Measurements from ENCODE around the gene IQCF6. TPM values are rescaled to one million over a fixed set of nuclear protein-coding genes. Genes with fewer than 3 reads are reported as not detected.

IQCF6 gene
- total and polyA plus RNA-seq, 2 donors (not counting 3 experiments of a cell fraction or from before 2014, with no cell fraction given): not detected

DNA sequence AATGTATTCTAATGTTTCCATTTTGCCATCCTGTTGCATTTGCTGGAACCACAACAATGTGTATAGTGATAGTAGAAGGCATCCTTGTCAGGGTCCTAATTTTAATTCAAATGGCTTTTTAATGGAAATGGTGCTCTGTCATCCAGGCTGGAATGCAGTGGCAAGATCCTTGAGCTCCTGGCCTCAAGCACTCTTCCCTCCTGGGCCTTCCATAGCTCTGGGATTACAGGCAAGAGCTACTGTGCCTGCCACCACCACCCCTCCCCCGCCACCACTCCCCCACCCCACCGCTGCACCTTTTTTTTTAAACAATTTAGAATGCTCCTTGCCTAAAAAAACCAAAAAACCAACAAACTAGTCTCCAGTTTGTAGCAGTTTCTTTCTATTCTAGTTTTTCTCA lies 15.2 kb upstream of the IQCF6 start:
- no peaks in the 10 kb centered on the region for H3K36me3 ChIP-seq (ENCODE audit: control insufficient read depth in 2 of 2, extremely low read depth in 1 of 2, insufficient read depth in 2 of 2, low read length in 2 of 2)
- no peak overlapping the region for H3K9ac ChIP-seq (replicated peaks; ENCODE audit: extremely low read depth, insufficient read depth, low read length)
- no peak overlapping the region for H2AFZ ChIP-seq (ENCODE audit: low read depth, low read length)
- CTCF ChIA-PET: no interaction called here
- DNase-seq (ENCODE audit: low read depth, low spot score) (no peak), FAIRE-seq (no peak)
- no TSS peak for BruUV-seq (replicated peaks)
- dilution Hi-C loops (cut with MboI; ENCODE audit: extremely low pct_ligation_motif_present, low sequenced_read_pairs) (no loop called here), intact Hi-C loops (cut with micrococcal nuclease) (no loop called here)
- no peaks in the 10 kb centered on the region for H3K9me1 ChIP-seq (replicated peaks; ENCODE audit: control insufficient read depth, extremely low read depth, insufficient read depth, low read length)
- no peak overlapping the region for H3K27ac ChIP-seq (ENCODE audit: insufficient read depth, low read depth, low read length)
- no peaks in the 10 kb centered on the region for H4K20me1 ChIP-seq (replicated peaks; ENCODE audit: control insufficient read depth, extremely low read depth, insufficient read depth, low read length)
- no peaks in the 10 kb centered on the region for H3K4me1 ChIP-seq (ENCODE audit: control insufficient read depth, extremely low read depth, insufficient read depth, low read length)
- POLR2A ChIA-PET: no interaction called here
- peaks cover 14 to 24% of the 10 kb centered on the region in 2 experiments for H3K27me3 ChIP-seq (ENCODE audit: control insufficient read depth in 2 of 2, insufficient read depth in 2 of 2, low read length in 2 of 2)
- no peak for TF ChIP-seq POLR2AphosphoS5 (IDR thresholded peaks at IDR 0.05; ENCODE audit: insufficient read depth, low read depth, low read length)
- no peak for TF ChIP-seq JUN (IDR thresholded peaks at IDR 0.05; ENCODE audit: borderline replicate concordance, insufficient read depth, insufficient read length, low read depth)
- TF ChIP-seq, protein P1, sequence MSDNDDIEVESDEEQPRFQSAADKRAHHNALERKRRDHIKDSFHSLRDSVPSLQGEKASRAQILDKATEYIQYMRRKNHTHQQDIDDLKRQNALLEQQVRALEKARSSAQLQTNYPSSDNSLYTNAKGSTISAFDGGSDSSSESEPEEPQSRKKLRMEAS (IDR thresholded peaks at IDR 0.05; ENCODE audit: insufficient read depth, insufficient read length): no peak
- no peaks in the 10 kb centered on the region for H3K79me2 ChIP-seq (ENCODE audit: control insufficient read depth, insufficient read depth, low read length)
- no peak overlapping the region for H3K4me3 ChIP-seq (replicated peaks in 1 of 3; ENCODE audit: insufficient read depth in 1 of 3, low read depth in 1 of 3, low read length in 3 of 3)
- H3K9me3 ChIP-seq (replicated peaks; ENCODE audit: control insufficient read depth, insufficient read depth, low read length): no peaks in the 10 kb centered on the region
- H3K4me2 ChIP-seq (ENCODE audit: insufficient read depth, low read length): no peak overlapping the region

DNA sequence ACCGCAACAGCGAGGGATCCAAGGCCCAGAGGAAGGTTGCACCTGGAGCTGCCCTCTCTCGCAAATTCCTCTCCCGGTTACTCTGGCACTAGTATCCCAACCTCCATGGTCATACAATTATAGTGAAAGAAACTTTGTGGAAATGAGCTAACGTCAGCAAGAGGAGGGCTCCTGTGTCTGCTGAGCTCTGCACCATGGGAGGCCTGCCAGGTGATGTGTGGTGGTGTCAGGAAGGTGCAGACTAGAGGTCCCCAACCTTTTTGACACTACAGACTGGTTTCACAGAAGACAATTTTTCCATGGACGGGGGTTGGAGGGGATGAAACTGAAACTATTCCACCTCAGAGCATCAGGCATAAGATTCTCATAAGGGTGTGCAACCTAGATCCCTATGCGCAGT lies 13.2 kb upstream of the IQCF6 start:
- dilution Hi-C loops (cut with MboI; ENCODE audit: extremely low pct_ligation_motif_present, low sequenced_read_pairs) (no loop called here), intact Hi-C loops (cut with micrococcal nuclease) (no loop called here)
- no peak for DNase-seq (ENCODE audit: low read depth, low spot score)
- TF ChIP-seq POLR2A (IDR thresholded peaks at IDR 0.05; ENCODE audit: low read depth, low read length) (no peak), EZH2 (IDR thresholded peaks at IDR 0.05; ENCODE audit: borderline replicate concordance, low read depth, low read length, severe bottlenecking) (no peak), POLR2AphosphoS5 (IDR thresholded peaks at IDR 0.05; ENCODE audit: insufficient read depth, low read depth, low read length) (no peak), GATA2 (IDR thresholded peaks at IDR 0.05; ENCODE audit: insufficient read depth, insufficient read length, low read depth, low read length) (no peak), JUN (IDR thresholded peaks at IDR 0.05; ENCODE audit: borderline replicate concordance, insufficient read depth, insufficient read length, low read depth) (no peak), MYC (IDR thresholded peaks at IDR 0.05; ENCODE audit: low read depth, low read length) (no peak), FOS (IDR thresholded peaks at IDR 0.05; ENCODE audit: borderline replicate concordance, insufficient read depth, low read length) (no peak)
- TF ChIP-seq, protein P1 (IDR thresholded peaks at IDR 0.05; ENCODE audit: insufficient read depth, insufficient read length): no peak
- TF ChIP-seq, protein P2, sequence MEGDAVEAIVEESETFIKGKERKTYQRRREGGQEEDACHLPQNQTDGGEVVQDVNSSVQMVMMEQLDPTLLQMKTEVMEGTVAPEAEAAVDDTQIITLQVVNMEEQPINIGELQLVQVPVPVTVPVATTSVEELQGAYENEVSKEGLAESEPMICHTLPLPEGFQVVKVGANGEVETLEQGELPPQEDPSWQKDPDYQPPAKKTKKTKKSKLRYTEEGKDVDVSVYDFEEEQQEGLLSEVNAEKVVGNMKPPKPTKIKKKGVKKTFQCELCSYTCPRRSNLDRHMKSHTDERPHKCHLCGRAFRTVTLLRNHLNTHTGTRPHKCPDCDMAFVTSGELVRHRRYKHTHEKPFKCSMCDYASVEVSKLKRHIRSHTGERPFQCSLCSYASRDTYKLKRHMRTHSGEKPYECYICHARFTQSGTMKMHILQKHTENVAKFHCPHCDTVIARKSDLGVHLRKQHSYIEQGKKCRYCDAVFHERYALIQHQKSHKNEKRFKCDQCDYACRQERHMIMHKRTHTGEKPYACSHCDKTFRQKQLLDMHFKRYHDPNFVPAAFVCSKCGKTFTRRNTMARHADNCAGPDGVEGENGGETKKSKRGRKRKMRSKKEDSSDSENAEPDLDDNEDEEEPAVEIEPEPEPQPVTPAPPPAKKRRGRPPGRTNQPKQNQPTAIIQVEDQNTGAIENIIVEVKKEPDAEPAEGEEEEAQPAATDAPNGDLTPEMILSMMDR (IDR thresholded peaks at IDR 0.05; ENCODE audit: extremely low read depth in 1 of 2, insufficient read depth in 1 of 2, low read depth in 1 of 2, low read length in 2 of 2): no peak
- no peak overlapping the region for H3K4me3 ChIP-seq (replicated peaks in 1 of 3; ENCODE audit: insufficient read depth in 1 of 3, low read depth in 1 of 3, low read length in 3 of 3)
- no peaks in the 10 kb centered on the region for H3K79me2 ChIP-seq (ENCODE audit: control insufficient read depth, insufficient read depth, low read length)
- no peaks in the 10 kb centered on the region for H3K36me3 ChIP-seq (ENCODE audit: control insufficient read depth in 2 of 2, extremely low read depth in 1 of 2, insufficient read depth in 2 of 2, low read length in 2 of 2)
- BruUV-seq (replicated peaks): no TSS peak
- H3K9ac ChIP-seq (replicated peaks; ENCODE audit: extremely low read depth, insufficient read depth, low read length): no peak overlapping the region
- no peaks in the 10 kb centered on the region for H3K9me3 ChIP-seq (replicated peaks; ENCODE audit: control insufficient read depth, insufficient read depth, low read length)
- H3K4me2 ChIP-seq (ENCODE audit: insufficient read depth, low read length): no peak overlapping the region
- peaks cover 11 to 13% of the 10 kb centered on the region in 2 experiments for H3K27me3 ChIP-seq (ENCODE audit: control insufficient read depth in 2 of 2, insufficient read depth in 2 of 2, low read length in 2 of 2)
- H3K9me1 ChIP-seq (replicated peaks; ENCODE audit: control insufficient read depth, extremely low read depth, insufficient read depth, low read length): no peaks in the 10 kb centered on the region
- ChIA-PET CTCF (interaction anchor here (1.6 kb wide), 1 partner anchor 8 kb away, joined by 6 read pairs; no protein-coding TSS in a partner anchor), POLR2A (no interaction called here)
- H2AFZ ChIP-seq (ENCODE audit: low read depth, low read length): no peak overlapping the region
- H4K20me1 ChIP-seq (replicated peaks; ENCODE audit: control insufficient read depth, extremely low read depth, insufficient read depth, low read length): no peaks in the 10 kb centered on the region
- no peak for FAIRE-seq
- no peaks in the 10 kb centered on the region for H3K4me1 ChIP-seq (ENCODE audit: control insufficient read depth, extremely low read depth, insufficient read depth, low read length)
- no peak overlapping the region for H3K27ac ChIP-seq (ENCODE audit: insufficient read depth, low read depth, low read length)

Measured in endothelial cell of umbilical vein (primary cell).